ENCODE results near the gene SERTAD4.

DNA sequence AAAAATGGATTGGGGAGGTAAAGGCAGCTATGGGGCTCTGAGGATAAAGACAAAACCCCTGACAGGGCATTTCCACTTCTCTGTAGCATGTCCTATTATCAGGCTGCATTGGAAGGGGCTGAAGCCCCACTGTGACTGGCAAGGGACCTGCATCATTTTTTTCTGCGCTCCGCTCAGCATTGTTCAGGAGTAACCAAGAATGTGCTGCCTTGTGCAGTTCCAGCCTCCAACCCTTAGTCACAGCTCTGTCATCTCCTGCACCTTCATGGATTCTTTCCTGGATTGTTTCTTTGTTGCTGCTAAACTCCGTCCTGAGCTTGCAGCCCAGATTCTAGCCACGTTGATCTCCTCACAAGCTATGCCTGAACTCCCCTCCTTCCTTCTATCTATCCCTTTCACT is 37.4 kb downstream of the SERTAD4 start:
- TF ChIP-seq POLR2A (IDR thresholded peaks at IDR 0.05), result no peak
- TF ChIP-seq, protein P1, sequence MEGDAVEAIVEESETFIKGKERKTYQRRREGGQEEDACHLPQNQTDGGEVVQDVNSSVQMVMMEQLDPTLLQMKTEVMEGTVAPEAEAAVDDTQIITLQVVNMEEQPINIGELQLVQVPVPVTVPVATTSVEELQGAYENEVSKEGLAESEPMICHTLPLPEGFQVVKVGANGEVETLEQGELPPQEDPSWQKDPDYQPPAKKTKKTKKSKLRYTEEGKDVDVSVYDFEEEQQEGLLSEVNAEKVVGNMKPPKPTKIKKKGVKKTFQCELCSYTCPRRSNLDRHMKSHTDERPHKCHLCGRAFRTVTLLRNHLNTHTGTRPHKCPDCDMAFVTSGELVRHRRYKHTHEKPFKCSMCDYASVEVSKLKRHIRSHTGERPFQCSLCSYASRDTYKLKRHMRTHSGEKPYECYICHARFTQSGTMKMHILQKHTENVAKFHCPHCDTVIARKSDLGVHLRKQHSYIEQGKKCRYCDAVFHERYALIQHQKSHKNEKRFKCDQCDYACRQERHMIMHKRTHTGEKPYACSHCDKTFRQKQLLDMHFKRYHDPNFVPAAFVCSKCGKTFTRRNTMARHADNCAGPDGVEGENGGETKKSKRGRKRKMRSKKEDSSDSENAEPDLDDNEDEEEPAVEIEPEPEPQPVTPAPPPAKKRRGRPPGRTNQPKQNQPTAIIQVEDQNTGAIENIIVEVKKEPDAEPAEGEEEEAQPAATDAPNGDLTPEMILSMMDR (IDR thresholded peaks at IDR 0.05), result no peak
